ENCODE results near the gene DPPA2.

GRCh38 chr3:109328202-109328601 is 11.9 kb upstream of the DPPA2 start:
- TF ChIP-seq CTCF (IDR thresholded peaks at IDR 0.05) (no peak), POLR2A (IDR thresholded peaks at IDR 0.05) (no peak), EP300 (IDR thresholded peaks at IDR 0.05) (no peak), POLR2AphosphoS5 (IDR thresholded peaks at IDR 0.05) (no peak)

All from suprapubic skin (tissue), 4 donors.